Erythroblast (primary cell): Measurements from ENCODE around the gene PPM1E.

Experiments
- GATA1 ChIP-seq: IDR thresholded peaks from 2 replicates; pipeline ENCODE4 v1.6.1; 2011; ENCODE audit warnings: low read depth, mild to moderate bottlenecking, control low read depth, low read length, moderate library complexity
- POLR2A ChIP-seq: IDR thresholded peaks from 2 replicates; pipeline ENCODE4 v1.6.1; 2011; ENCODE audit warnings: mild to moderate bottlenecking, low read length

- TF ChIP-seq POLR2A (no peak), GATA1 (no peak)
These were observed 8.7 kb downstream of the PPM1E start for GRCh38 chr17:58764373-58764772.
